Measurements from ENCODE around the gene NKAIN1. TPM values are rescaled to one million over a fixed set of nuclear protein-coding genes. Genes with fewer than 3 reads are reported as not detected.

NKAIN1 gene
- total RNA-seq, 1 experiment from 2014 or later = 0.58 TPM

DNA sequence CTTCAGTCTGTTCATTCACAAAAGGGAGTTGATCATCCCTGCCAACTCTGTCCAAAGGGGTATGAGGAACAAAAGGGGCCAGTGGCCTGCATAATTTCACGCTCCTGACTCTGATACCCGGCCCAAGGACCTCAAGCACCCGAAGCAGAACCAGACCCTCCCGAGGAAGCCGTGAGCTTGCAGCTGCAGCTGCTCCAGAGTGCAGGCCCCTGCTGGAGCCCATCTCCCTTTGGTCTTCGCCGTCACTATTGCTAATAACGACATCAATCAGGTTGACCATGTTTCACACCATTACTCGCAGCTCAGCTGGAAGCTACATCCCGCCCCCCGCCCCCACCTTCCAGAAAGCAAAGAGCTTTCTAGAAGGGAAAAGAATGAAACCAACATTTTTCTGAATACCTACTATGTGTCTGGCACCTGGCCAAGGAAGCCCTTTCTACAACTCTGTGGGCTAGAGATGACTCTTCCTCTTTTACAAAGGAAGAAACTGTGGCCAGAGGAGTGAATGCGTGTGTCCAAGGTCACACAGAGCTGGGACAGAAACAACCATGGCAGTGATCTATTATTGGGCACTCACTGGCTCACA lies 5.5 kb downstream of the NKAIN1 start:
- DNase-seq (ENCODE audit: low read depth) = no peak

DNA sequence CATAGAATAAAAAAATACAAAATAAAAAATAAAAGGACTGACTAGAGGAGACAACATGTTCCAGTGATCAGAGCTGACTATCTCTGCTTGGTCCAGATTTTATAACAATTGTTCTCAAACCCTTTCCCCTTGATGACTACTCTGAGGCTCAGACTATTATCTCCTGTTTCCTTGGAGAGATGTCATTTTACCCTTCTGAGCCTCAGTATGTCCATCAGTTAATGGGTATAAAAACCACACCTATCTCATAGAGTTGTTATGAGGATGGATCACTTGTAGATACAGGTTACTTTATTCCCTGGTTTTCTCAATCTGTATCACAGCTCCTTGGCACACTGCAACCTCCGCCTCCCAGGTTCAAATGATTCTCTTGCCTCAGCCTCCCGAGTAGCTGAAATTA lies 7.0 kb downstream of the NKAIN1 start:
- DNase-seq (ENCODE audit: low read depth) = no peak

GRCh38 chr1:31231802-31232201 lies 7.9 kb downstream of the NKAIN1 start:
- DNase-seq (ENCODE audit: low read depth) = no peak

GRCh38 chr1:31230378-31230777 lies 9.3 kb downstream of the NKAIN1 start:
- no peak for DNase-seq (ENCODE audit: low read depth)

DNA sequence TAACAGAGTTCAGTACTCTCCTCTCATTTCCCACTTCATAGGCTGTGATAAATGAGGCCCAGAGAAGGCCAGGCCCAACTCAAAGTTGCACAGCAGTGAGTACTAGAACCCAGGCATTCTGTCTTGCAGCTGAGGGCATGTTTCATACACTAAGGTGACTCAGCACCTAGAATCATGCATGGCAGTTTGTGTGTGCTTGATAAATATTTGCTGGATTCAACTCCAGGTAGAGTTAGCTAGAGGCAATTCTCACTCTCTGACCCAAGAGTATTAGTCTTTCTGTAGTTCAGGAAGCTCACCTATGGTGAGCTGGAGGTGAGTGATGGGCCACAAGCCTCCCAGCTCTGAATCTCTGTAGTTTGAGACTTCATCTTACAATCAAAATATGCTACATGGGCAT lies 10.7 kb downstream of the NKAIN1 start:
- no peak for DNase-seq (ENCODE audit: low read depth)

- no peak for DNase-seq (ENCODE audit: low read depth)
Observed at GRCh38 chr1:31227891-31228568, 11.7 kb downstream of the NKAIN1 start.

DNA sequence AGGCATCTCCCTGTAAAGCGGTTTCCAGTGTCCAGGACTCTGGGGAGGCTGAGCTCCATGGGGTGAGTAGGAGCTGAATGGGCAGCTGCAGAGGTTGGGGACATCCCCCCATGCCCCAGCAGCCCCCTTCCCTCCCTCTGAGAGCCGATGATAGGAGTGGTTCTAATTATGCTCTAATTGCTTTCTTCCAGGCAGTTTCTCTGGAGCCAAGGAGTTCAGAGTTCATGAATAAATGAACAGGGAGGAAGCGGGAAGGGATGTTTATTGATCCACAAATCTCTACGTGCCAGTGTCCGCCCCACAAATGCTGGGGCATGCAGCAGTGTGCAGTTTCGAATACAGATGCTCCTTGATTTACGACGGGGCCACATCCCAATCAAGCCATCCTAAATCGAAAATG lies 15.6 kb downstream of the NKAIN1 start:
- no peak for DNase-seq (ENCODE audit: low read depth)

DNA sequence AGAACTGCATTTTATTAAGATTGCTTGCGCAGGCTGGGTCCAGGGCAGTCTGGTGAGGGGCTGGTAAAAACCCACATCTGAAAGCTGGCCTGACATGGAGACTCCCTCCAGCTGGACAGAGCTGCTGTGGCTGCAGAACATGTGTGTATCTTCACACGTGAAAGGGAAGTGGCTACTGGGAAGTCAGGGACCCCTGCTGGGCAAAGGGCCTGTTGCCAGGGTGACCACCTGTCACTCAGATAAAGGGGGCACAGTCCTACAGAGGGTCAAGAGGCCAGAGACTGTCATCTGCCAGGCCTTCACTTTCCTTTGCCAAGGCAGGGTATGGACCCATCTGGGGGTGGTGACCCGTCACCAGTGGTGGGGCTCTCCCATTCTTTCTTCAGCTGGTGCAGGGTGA lies 17.5 kb downstream of the NKAIN1 start:
- DNase-seq (ENCODE audit: low read depth) = no peak

GRCh38 chr1:31221072-31221471 lies 18.6 kb downstream of the NKAIN1 start:
- DNase-seq (ENCODE audit: low read depth) = no peak

GRCh38 chr1:31219489-31219888 lies 20.2 kb downstream of the NKAIN1 start:
- DNase-seq (ENCODE audit: low read depth) = no peak

DNA sequence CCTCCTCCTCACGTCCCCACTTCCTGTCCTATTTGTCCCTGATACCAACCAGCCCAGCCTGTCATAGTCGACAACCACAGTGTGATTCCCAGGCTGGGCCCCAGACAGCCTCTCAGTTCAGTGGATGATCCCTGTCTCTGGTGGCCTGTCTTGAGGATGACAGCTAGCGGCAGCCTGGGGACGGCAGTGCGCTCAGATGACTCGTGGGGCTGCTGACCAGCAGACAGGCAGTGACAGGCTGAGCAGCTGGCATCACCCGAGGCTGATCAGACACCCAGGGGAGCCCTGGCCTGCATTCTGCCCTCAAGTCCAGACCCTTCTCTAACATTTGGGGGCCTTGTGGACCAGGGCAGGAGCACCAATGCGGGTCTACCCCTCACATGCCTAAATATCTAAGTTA lies 21.0 kb downstream of the NKAIN1 start:
- no peak for DNase-seq (ENCODE audit: low read depth)

GRCh38 chr1:31216016-31216415 lies 23.7 kb downstream of the NKAIN1 start:
- DNase-seq (ENCODE audit: low read depth) = no peak

DNA sequence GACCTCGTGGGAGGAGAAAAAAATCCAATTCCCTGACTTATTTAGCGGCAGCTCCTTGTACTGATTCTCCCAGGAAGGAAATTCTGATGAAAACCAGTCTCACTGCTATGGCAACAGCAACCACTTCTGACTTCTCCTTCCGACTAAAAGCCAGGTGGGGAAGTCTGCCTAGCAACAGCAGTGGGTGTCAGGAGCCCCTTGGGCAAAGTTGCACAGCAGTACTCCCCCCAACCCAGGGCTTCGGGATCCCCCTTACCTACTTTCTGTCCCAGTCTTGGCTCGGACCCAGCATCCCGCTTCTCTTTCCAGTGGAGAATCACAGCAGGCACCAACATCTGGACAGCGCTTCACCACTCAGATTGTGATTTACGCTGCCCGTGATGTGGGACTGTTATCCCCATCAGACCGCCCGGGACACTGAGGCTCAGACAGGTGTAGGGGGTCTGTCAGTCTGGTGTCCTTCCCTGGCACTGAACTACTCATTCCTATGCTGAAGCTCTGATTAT lies 24.6 kb downstream of the NKAIN1 start:
- DNase-seq (ENCODE audit: low read depth) = no peak

- no peak for DNase-seq (ENCODE audit: low read depth)
Observed at GRCh38 chr1:31214316-31215064, 25.2 kb downstream of the NKAIN1 start.

DNA sequence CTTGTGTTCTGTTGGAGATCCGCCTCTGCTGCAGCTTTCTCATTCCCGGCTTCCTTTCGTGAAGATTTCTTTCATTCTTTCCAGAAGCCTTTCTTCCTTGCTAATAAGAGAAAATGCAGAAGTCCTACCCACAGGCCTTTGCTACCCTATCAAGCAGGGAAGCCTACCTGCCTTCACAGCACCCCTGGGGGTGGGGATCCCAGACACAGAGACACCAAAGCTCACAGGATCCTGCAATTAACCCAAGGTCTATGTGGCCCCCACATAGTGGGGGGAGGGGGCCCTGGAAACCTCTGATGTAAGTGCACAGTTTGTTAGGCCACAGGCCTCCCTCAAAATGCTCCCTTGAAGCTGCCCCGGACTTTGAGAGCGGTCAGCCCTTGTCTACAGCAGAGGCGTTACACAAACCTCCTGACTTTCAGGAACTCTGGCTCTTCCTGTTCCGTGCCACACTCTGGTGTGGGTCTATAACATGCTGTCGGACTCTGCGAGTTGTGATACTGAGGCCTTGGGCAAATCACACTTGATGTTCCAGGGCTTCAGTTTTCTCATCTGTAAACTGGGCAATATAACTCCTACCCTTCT lies 31.2 kb downstream of the NKAIN1 start:
- no peak for DNase-seq (ENCODE audit: low read depth)

- DNase-seq (ENCODE audit: low read depth) = no peak
Observed at GRCh38 chr1:31207569-31207968, 32.1 kb downstream of the NKAIN1 start.

DNA sequence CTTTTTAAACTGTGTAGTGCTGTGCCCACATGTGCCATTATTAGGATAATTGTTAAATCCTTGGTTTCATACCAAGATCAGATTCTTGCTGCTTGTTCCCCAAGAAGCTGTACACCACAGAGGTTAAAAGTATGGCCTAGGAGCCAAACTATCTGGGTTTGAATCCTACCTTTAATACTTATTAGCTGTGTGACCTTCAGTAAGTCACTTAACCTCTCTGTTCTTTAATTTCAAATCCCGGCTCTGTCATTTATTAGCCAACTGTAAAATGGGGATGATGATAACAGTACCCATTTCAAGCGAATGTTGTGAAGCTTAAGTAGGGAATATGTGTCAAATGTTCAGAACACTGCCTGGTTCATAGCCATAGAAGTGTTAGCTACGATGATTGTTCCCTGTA lies 32.6 kb downstream of the NKAIN1 start:
- no peak for DNase-seq (ENCODE audit: low read depth)

DNA sequence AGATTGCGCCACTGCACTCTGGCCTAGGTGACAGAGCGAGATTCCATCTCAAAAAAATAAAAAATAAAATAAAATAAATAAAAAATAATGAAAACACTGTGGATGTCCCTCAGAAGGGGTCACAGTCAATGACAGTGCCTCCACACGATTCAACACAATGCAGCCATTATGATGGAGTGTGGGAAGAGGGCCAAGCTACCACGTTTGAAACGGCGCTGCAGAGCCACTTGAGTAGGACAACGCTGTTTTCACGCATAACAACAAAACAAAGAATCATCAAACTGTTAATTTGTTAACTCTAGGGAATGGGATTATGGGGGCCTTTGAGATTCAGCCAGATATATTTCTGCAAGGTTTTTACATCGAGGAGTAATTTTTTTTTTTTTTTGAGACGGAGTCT lies 36.5 kb downstream of the NKAIN1 start:
- DNase-seq (ENCODE audit: low read depth) = no peak

DNA sequence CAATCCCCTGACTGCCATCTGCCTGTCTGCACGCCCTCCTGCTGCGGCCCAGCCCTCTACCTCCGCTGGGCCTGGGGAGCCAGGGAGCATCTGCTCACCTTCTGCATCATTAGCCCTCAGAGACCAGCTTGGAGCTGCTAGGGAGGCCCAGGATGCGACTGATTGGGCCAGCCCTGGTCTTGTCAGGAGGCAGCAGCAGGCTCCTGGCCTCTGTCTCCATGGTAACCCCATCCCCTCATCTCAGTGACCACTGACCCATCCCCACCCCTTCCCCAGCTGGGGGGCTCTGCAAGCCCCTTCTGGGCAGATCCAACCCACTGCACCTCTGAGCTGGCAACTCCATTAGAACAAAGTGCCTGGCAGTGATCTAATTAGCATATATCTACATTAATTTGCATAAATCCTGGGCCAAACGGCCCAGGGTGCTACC lies 37.7 kb downstream of the NKAIN1 start:
- DNase-seq (ENCODE audit: low read depth) = no peak

- no peak for DNase-seq (ENCODE audit: low read depth)
Observed at GRCh38 chr1:31199949-31200348, 39.7 kb downstream of the NKAIN1 start.

DNA sequence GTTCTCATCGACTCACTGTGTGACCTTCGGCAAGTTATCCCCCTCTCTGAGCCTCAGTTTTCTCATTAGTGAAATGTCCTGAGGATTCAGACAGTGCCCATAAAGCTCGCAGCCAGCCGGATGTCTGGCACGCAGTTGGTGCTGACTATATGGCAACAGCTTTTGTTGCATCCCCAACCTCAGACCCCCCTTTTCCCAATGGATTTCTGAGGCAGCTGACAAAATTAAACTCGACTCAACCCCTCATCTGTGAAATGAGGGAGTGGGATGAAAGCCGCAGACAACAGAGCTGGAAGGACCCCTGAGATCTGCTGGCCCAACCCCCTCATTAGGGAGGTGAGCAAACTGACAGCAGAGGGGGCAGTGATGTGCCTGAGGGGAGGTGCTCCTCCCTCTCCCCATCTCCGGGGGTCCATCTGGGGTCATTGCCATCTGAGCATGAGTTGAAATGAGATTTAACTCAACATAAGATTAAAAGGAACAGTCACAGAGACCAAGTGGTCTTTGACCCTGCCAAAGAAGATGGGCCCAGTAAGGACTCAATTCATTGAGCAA lies 40.4 kb downstream of the NKAIN1 start:
- no peak for DNase-seq (ENCODE audit: low read depth)

DNA sequence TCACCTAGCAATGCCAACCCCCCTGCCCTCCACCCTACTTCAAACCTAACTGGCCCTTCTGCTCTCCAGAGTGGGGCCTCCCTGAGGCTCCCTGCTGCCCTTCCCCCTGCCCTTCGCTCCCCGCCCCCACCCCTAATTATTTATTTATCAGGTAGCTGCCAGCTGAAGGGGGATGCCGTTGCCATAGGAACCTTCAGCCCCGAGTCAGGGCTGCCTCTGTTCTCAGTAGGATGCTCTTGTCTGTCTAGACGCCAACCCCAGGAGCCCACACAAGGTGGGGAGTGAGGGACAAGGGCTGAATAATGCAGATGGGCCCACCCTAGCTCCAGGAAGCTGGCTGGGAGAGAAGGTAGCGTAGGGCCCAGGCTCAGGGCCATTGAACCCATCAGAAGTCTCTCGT lies 41.1 kb downstream of the NKAIN1 start:
- DNase-seq (ENCODE audit: low read depth) = no peak

Data from HT1080 (cell line).